Measurements from ENCODE around the gene MPEG1.

Gene MPEG1

GRCh38 chr11:59208956-59209355 lies 3.8 kb downstream of the MPEG1 start:
- TF ChIP-seq CTCF (conservative IDR thresholded peaks at IDR 0.05; ENCODE audit: control insufficient read depth, insufficient read depth, low read depth, low read length): no peak
- no peak overlapping the region for H3K4me3 ChIP-seq (ENCODE audit: control insufficient read depth, low read depth, low read length)
- DNase-seq (ENCODE audit: low read depth): peak; percentile 49

- TF ChIP-seq CTCF (conservative IDR thresholded peaks at IDR 0.05; ENCODE audit: control insufficient read depth, insufficient read depth, low read depth, low read length): peak; percentile 74
- peak; percentile 70 for DNase-seq (ENCODE audit: low read depth)
- H3K4me3 ChIP-seq (ENCODE audit: control insufficient read depth, low read depth, low read length): no peak overlapping the region
Observed at GRCh38 chr11:59207988-59208451, 4.7 kb downstream of the MPEG1 start.

- no peak for DNase-seq (ENCODE audit: low read depth)
- TF ChIP-seq CTCF (conservative IDR thresholded peaks at IDR 0.05; ENCODE audit: control insufficient read depth, insufficient read depth, low read depth, low read length): peak; percentile 65
- H3K4me3 ChIP-seq (ENCODE audit: control insufficient read depth, low read depth, low read length): no peak overlapping the region
Observed at GRCh38 chr11:59206635-59207034, 6.1 kb downstream of the MPEG1 start.

GRCh38 chr11:59205648-59206047 lies 7.1 kb downstream of the MPEG1 start:
- TF ChIP-seq CTCF (conservative IDR thresholded peaks at IDR 0.05; ENCODE audit: control insufficient read depth, insufficient read depth, low read depth, low read length): no peak
- no peak for DNase-seq (ENCODE audit: low read depth)
- no peak overlapping the region for H3K4me3 ChIP-seq (ENCODE audit: control insufficient read depth, low read depth, low read length)

GRCh38 chr11:59204746-59205145 lies 8.0 kb downstream of the MPEG1 start:
- no peak for TF ChIP-seq CTCF (conservative IDR thresholded peaks at IDR 0.05; ENCODE audit: control insufficient read depth, insufficient read depth, low read depth, low read length)
- no peak for DNase-seq (ENCODE audit: low read depth)
- H3K4me3 ChIP-seq (ENCODE audit: control insufficient read depth, low read depth, low read length): no peak overlapping the region

- peak; percentile 1 for TF ChIP-seq CTCF (conservative IDR thresholded peaks at IDR 0.05; ENCODE audit: control insufficient read depth, insufficient read depth, low read depth, low read length)
Observed at GRCh38 chr11:59201353-59201752, 11.4 kb downstream of the MPEG1 start.

GRCh38 chr11:59200423-59200746 lies 12.3 kb downstream of the MPEG1 start:
- no peak for TF ChIP-seq CTCF (conservative IDR thresholded peaks at IDR 0.05; ENCODE audit: control insufficient read depth, insufficient read depth, low read depth, low read length)
- DNase-seq (ENCODE audit: low read depth): no peak
- no peak overlapping the region for H3K4me3 ChIP-seq (ENCODE audit: control insufficient read depth, low read depth, low read length)

More at GRCh38 chr11:59201353-59201752, 11.4 kb downstream of the MPEG1 start:
- no peak for DNase-seq (ENCODE audit: low read depth)
- H3K4me3 ChIP-seq (ENCODE audit: control insufficient read depth, low read depth, low read length): no peak overlapping the region
